Measurements from ENCODE around the gene SMARCB1. TPM values are rescaled to one million over a fixed set of nuclear protein-coding genes. Genes with fewer than 3 reads are reported as not detected.

Gene SMARCB1
- polyA plus RNA-seq, 1 of the 3 experiments (the other 2 are of a cell fraction), result 215 TPM

DNA sequence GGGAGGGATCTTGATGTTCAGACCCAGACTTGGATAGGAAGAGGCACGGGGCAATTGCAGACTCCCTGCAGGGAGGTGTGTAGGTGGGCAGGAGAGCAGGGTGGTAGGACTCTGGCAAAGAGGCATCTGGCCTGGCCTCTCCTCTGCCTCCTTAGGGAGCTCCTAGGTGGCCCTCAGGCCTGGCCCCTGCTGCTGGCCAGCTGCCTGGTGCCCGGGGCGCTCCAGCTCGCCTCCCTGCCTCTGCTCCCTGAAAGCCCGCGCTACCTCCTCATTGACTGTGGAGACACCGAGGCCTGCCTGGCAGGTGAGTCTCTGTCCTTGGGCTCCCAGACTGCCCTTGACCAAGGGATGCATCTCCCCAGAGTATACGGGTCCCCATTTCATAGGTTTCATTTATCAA lies 90.8 kb downstream of the SMARCB1 start:
- ChIA-PET POLR2A (interaction anchor here (1.2 kb wide), 1 partner anchor 12 kb away, joined by 3 read pairs; no protein-coding TSS in a partner anchor), CTCF (interaction anchor here (0.6 to 1.9 kb wide), 4 partner anchors 11 to 297 kb away, joined by 3 to 5 read pairs (median 4); no protein-coding TSS in a partner anchor)
- Histone ChIP-seq H3K4me3 (ENCODE audit: low read depth in 2 of 2, low read length in 1 of 2) (no peak overlapping the region), H4K20me1 (ENCODE audit: insufficient read depth) (no peaks in the 10 kb centered on the region), H3K27me3 (ENCODE audit: insufficient read depth) (no peaks in the 10 kb centered on the region), H3K27ac (ENCODE audit: low read depth in 2 of 2, low read length in 1 of 2) (no peak overlapping the region), H3K36me3 (replicated peaks in 1 of 2; ENCODE audit: control insufficient read depth in 1 of 2, insufficient read depth in 2 of 2, low read length in 1 of 2) (peaks cover 0 to 10% of the 10 kb centered on the region in 2 experiments), H3K4me1 (ENCODE audit: control insufficient read depth in 1 of 2, insufficient read depth in 2 of 2, low read depth in 1 of 2, low read length in 1 of 2) (no peaks in the 10 kb centered on the region), H2AFZ (ENCODE audit: low read depth) (no peak overlapping the region), H3K9me3 (no peaks in the 10 kb centered on the region), H3F3A (replicated peaks; ENCODE audit: insufficient read depth) (no peaks in the 10 kb centered on the region), H3K4me2 (no peak overlapping the region), H3K9ac (no peak overlapping the region), H3K79me2 (ENCODE audit: insufficient read depth) (no peaks in the 10 kb centered on the region), H3K9me2 (no peaks in the 10 kb centered on the region)
- DNase-seq, result no peak
- TF ChIP-seq TCF12 (IDR thresholded peaks at IDR 0.05) (no peak), TEAD4 (IDR thresholded peaks at IDR 0.05; ENCODE audit: borderline replicate concordance, insufficient read depth) (no peak), MXI1 (IDR thresholded peaks at IDR 0.05; ENCODE audit: low read depth, low read length) (no peak), GATA2 (CRISPR knock-in tag; IDR thresholded peaks at IDR 0.05) (no peak), RFX5 (IDR thresholded peaks at IDR 0.05; ENCODE audit: low read length) (no peak), SMC3 (IDR thresholded peaks at IDR 0.05; ENCODE audit: low read depth, low read length) (no peak), FOXM1 (IDR thresholded peaks at IDR 0.05; ENCODE audit: low read depth) (no peak), FOSL2 (IDR thresholded peaks at IDR 0.05; ENCODE audit: borderline replicate concordance, low read depth) (no peak), RCOR1 (IDR thresholded peaks at IDR 0.05; ENCODE audit: low read length) (no peak), NFIC (IDR thresholded peaks at IDR 0.05; ENCODE audit: borderline replicate concordance) (no peak), JUND (IDR thresholded peaks at IDR 0.05) (no peak), EP300 (IDR thresholded peaks at IDR 0.05; ENCODE audit: borderline replicate concordance in 1 of 2, low read depth in 1 of 2, low read length in 1 of 2) (no peak), GABPA (IDR thresholded peaks at IDR 0.05; ENCODE audit: low read depth) (no peak), SIN3A (IDR thresholded peaks at IDR 0.05; ENCODE audit: borderline replicate concordance, low read depth, low read length) (no peak)
- TF ChIP-seq, protein P1, sequence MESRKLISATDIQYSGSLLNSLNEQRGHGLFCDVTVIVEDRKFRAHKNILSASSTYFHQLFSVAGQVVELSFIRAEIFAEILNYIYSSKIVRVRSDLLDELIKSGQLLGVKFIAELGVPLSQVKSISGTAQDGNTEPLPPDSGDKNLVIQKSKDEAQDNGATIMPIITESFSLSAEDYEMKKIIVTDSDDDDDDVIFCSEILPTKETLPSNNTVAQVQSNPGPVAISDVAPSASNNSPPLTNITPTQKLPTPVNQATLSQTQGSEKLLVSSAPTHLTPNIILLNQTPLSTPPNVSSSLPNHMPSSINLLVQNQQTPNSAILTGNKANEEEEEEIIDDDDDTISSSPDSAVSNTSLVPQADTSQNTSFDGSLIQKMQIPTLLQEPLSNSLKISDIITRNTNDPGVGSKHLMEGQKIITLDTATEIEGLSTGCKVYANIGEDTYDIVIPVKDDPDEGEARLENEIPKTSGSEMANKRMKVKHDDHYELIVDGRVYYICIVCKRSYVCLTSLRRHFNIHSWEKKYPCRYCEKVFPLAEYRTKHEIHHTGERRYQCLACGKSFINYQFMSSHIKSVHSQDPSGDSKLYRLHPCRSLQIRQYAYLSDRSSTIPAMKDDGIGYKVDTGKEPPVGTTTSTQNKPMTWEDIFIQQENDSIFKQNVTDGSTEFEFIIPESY (IDR thresholded peaks at IDR 0.05; ENCODE audit: borderline replicate concordance, low read depth), result no peak
- TF ChIP-seq, protein P2, sequence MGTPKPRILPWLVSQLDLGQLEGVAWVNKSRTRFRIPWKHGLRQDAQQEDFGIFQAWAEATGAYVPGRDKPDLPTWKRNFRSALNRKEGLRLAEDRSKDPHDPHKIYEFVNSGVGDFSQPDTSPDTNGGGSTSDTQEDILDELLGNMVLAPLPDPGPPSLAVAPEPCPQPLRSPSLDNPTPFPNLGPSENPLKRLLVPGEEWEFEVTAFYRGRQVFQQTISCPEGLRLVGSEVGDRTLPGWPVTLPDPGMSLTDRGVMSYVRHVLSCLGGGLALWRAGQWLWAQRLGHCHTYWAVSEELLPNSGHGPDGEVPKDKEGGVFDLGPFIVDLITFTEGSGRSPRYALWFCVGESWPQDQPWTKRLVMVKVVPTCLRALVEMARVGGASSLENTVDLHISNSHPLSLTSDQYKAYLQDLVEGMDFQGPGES (IDR thresholded peaks at IDR 0.05; ENCODE audit: low read depth, low read length), result no peak
- TF ChIP-seq, protein P3, sequence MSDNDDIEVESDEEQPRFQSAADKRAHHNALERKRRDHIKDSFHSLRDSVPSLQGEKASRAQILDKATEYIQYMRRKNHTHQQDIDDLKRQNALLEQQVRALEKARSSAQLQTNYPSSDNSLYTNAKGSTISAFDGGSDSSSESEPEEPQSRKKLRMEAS (IDR thresholded peaks at IDR 0.05; ENCODE audit: low read depth), result no peak
- TF ChIP-seq, protein P4, sequence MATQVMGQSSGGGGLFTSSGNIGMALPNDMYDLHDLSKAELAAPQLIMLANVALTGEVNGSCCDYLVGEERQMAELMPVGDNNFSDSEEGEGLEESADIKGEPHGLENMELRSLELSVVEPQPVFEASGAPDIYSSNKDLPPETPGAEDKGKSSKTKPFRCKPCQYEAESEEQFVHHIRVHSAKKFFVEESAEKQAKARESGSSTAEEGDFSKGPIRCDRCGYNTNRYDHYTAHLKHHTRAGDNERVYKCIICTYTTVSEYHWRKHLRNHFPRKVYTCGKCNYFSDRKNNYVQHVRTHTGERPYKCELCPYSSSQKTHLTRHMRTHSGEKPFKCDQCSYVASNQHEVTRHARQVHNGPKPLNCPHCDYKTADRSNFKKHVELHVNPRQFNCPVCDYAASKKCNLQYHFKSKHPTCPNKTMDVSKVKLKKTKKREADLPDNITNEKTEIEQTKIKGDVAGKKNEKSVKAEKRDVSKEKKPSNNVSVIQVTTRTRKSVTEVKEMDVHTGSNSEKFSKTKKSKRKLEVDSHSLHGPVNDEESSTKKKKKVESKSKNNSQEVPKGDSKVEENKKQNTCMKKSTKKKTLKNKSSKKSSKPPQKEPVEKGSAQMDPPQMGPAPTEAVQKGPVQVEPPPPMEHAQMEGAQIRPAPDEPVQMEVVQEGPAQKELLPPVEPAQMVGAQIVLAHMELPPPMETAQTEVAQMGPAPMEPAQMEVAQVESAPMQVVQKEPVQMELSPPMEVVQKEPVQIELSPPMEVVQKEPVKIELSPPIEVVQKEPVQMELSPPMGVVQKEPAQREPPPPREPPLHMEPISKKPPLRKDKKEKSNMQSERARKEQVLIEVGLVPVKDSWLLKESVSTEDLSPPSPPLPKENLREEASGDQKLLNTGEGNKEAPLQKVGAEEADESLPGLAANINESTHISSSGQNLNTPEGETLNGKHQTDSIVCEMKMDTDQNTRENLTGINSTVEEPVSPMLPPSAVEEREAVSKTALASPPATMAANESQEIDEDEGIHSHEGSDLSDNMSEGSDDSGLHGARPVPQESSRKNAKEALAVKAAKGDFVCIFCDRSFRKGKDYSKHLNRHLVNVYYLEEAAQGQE (IDR thresholded peaks at IDR 0.05; ENCODE audit: low read depth, low read length), result no peak
- 91% methylated on average over 5 of the region's 8 CpGs for WGBS (ENCODE audit: low lambda C conversion rate)

Data from SK-N-SH (cell line).